ENCODE results near the gene SLC25A21.

The SLC25A21 gene

DNA sequence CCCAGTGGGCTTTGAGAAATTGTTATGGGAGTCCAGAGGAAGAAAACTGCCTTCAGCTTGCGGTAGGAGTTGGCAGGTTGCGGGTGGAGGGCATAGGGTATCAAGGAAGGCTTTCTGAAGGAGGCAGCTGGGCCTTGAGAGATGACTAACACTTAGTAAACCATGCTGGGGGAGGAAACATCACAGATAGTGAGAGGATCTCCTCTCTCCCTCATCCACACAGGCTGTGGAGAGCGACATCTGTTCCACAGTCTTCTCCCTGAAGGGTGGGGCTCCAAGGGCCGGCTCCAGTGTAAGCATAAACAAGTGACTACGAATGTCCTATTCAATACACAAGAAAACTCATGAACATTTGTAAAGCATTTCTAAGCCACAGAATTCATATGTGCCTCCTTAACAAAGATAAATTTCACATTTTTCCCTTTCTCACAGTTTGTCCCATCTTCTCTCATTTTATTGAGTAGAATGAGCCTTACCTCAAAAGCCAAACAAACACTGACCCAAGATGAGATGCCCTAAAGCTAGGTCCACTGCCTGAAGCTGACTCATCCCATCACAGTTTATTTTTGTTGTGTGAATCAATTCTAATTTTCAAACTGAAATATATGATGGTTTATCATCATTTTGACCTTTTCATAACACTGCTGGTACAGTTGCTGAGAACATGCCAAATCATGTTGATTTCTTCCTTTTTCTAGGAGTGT, 227.9 kb downstream of the SLC25A21 start:
- H3K27me3 Mint-ChIP-seq: peaks cover 0 to 5% of the 10 kb centered on the region in 2 donors
- H3K4me3 Mint-ChIP-seq: no peak overlapping the region
- no peaks in the 10 kb centered on the region for H3K4me1 Mint-ChIP-seq
- DNase-seq (no peak), ATAC-seq (replicated peaks) (no peak)
- H3K27ac Mint-ChIP-seq: no peak overlapping the region
- H3K9me3 Mint-ChIP-seq: no peaks in the 10 kb centered on the region
- no peaks in the 10 kb centered on the region for H3K36me3 Mint-ChIP-seq

- no peak for ATAC-seq (replicated peaks)
These were observed 229.7 kb downstream of the SLC25A21 start for GRCh38 chr14:36942522-36943245.

GRCh38 chr14:36941783-36942521, 230.5 kb downstream of the SLC25A21 start:
- H3K4me3 Mint-ChIP-seq: no peak overlapping the region
- no peaks in the 10 kb centered on the region for H3K9me3 Mint-ChIP-seq
- H3K4me1 Mint-ChIP-seq: no peaks in the 10 kb centered on the region
- DNase-seq (peak; percentile 13), ATAC-seq (replicated peaks) (peak; percentile 64 to 74)
- H3K27me3 Mint-ChIP-seq: peaks cover 0 to 5% of the 10 kb centered on the region in 2 donors
- no peak overlapping the region for H3K27ac Mint-ChIP-seq
- H3K36me3 Mint-ChIP-seq: no peaks in the 10 kb centered on the region

More at GRCh38 chr14:36942522-36943245, 229.7 kb downstream of the SLC25A21 start:
- H3K27me3 Mint-ChIP-seq: peaks cover 0 to 5% of the 10 kb centered on the region in 2 donors
- no peak for DNase-seq
- no peak overlapping the region for H3K27ac Mint-ChIP-seq
- H3K4me1 Mint-ChIP-seq: no peaks in the 10 kb centered on the region
- no peaks in the 10 kb centered on the region for H3K9me3 Mint-ChIP-seq
- no peaks in the 10 kb centered on the region for H3K36me3 Mint-ChIP-seq
- H3K4me3 Mint-ChIP-seq: no peak overlapping the region

DNA sequence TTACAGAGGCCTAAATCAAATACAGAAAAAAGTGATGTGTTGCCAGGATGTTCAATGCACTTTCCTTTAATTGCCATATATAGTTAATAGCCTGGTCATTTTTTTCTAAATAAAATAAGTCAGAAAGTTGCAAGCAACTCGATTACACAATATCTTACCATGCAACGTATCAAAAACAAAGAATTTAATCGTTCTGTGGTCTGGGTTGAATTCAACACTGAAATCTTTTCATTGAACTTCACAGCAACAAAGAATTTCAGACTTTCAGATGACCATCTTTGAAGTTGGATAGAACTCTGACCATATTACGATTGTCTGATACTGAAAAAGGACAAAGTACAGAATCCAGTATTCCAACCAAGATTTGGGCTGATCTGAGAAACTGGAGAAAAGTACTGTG, 231.9 kb downstream of the SLC25A21 start:
- no peaks in the 10 kb centered on the region for H3K36me3 Mint-ChIP-seq
- peaks cover 0 to 5% of the 10 kb centered on the region in 2 donors for H3K27me3 Mint-ChIP-seq
- H3K9me3 Mint-ChIP-seq: no peaks in the 10 kb centered on the region
- no peak for ATAC-seq (replicated peaks)
- no peak for DNase-seq
- H3K4me3 Mint-ChIP-seq: no peak overlapping the region
- H3K27ac Mint-ChIP-seq: no peak overlapping the region
- no peaks in the 10 kb centered on the region for H3K4me1 Mint-ChIP-seq

GRCh38 chr14:36939265-36939664, 233.1 kb downstream of the SLC25A21 start:
- Mint-ChIP-seq H3K36me3 (no peaks in the 10 kb centered on the region), H3K4me1 (no peaks in the 10 kb centered on the region), H3K27ac (no peak overlapping the region), H3K9me3 (no peaks in the 10 kb centered on the region), H3K4me3 (no peak overlapping the region), H3K27me3 (peaks cover 0 to 5% of the 10 kb centered on the region in 2 donors)
- no peak for DNase-seq
- no peak for ATAC-seq (replicated peaks)

GRCh38 chr14:36938678-36939077, 233.7 kb downstream of the SLC25A21 start:
- Mint-ChIP-seq H3K27ac (no peak overlapping the region), H3K4me1 (no peaks in the 10 kb centered on the region), H3K27me3 (peaks cover 0 to 5% of the 10 kb centered on the region in 2 donors), H3K36me3 (no peaks in the 10 kb centered on the region), H3K4me3 (no peak overlapping the region), H3K9me3 (no peaks in the 10 kb centered on the region)
- no peak for DNase-seq
- ATAC-seq (replicated peaks): no peak

GRCh38 chr14:36935976-36936678, 236.3 kb downstream of the SLC25A21 start:
- H3K4me1 Mint-ChIP-seq: no peaks in the 10 kb centered on the region
- H3K36me3 Mint-ChIP-seq: no peaks in the 10 kb centered on the region
- no peak for ATAC-seq (replicated peaks)
- H3K9me3 Mint-ChIP-seq: no peaks in the 10 kb centered on the region
- no peak for DNase-seq
- H3K27me3 Mint-ChIP-seq: no peaks in the 10 kb centered on the region
- no peak overlapping the region for H3K27ac Mint-ChIP-seq
- H3K4me3 Mint-ChIP-seq: no peak overlapping the region

DNA sequence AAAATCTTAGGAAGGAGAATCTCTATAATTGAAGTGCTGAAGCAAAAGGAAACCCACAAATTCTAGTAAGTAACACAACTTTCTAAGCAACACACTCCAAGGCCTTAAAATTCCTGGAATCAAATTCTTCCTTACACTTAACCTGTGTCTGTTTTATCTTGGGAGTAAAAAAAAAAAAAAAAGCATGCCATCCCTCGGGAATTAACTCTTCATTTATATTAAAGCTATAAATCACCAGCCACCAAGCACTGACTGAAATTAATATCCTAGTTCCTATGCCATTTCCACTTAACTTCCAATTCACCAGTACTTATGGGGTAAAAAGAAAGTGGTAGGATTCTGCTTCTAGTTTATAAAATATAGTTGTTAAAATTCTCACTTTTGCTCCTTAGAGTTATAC, 238.1 kb downstream of the SLC25A21 start:
- Mint-ChIP-seq H3K27ac (no peak overlapping the region), H3K27me3 (no peaks in the 10 kb centered on the region), H3K4me3 (no peak overlapping the region), H3K4me1 (no peaks in the 10 kb centered on the region), H3K36me3 (no peaks in the 10 kb centered on the region), H3K9me3 (no peaks in the 10 kb centered on the region)
- DNase-seq (no peak), ATAC-seq (replicated peaks) (no peak)

- ATAC-seq (replicated peaks): no peak
- no peak overlapping the region for H3K27ac Mint-ChIP-seq
- no peaks in the 10 kb centered on the region for H3K9me3 Mint-ChIP-seq
- H3K27me3 Mint-ChIP-seq: no peaks in the 10 kb centered on the region
- no peaks in the 10 kb centered on the region for H3K36me3 Mint-ChIP-seq
- no peak for DNase-seq
- H3K4me3 Mint-ChIP-seq: no peak overlapping the region
- H3K4me1 Mint-ChIP-seq: no peaks in the 10 kb centered on the region
These were observed 240.6 kb downstream of the SLC25A21 start for GRCh38 chr14:36931791-36932190.

DNA sequence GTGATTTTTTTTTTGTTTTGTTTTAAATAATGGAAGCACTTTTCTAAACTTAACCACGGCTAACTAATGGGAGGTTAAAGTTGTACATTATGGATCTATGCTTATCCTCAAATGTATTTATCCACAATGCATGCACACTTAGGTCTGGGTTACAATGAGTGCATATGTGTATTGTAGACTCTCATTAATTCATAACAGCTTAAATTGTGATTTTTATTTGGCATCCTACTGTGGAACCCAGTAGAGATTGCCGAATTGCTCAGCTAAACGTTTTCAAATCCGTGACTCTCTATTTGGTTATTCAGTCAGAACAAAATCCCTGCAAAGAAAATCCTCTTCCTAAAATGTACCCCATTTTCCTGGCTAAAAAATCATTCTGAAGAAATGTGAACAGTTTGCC, 244.0 kb downstream of the SLC25A21 start:
- Mint-ChIP-seq H3K4me3 (no peak overlapping the region), H3K27me3 (no peaks in the 10 kb centered on the region), H3K4me1 (no peaks in the 10 kb centered on the region), H3K9me3 (no peaks in the 10 kb centered on the region), H3K27ac (no peak overlapping the region), H3K36me3 (no peaks in the 10 kb centered on the region)
- ATAC-seq (replicated peaks) (no peak), DNase-seq (no peak)

DNA sequence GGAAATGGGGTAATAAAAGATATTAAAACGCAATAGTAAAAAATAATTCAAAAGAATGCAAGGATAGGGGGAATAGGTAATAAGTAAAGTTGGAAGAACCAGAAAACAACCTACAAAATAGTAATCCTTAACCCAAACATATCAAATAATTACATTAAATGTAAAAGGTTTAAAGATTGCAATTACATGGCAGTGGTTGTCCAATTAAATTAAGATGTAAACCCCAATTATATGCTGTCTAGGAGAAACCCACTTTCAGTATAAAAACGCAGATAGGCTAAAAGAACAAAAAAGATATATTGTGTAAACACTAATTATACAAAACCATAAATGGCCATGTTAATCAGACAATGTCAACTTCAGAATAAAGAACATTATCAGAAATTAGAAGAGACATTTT, 247.3 kb downstream of the SLC25A21 start:
- DNase-seq: no peak
- Mint-ChIP-seq H3K27me3 (no peaks in the 10 kb centered on the region), H3K36me3 (no peaks in the 10 kb centered on the region), H3K27ac (no peak overlapping the region), H3K9me3 (peaks cover 0 to 4% of the 10 kb centered on the region in 2 donors), H3K4me3 (no peak overlapping the region), H3K4me1 (no peaks in the 10 kb centered on the region)
- ATAC-seq (replicated peaks): no peak

DNA sequence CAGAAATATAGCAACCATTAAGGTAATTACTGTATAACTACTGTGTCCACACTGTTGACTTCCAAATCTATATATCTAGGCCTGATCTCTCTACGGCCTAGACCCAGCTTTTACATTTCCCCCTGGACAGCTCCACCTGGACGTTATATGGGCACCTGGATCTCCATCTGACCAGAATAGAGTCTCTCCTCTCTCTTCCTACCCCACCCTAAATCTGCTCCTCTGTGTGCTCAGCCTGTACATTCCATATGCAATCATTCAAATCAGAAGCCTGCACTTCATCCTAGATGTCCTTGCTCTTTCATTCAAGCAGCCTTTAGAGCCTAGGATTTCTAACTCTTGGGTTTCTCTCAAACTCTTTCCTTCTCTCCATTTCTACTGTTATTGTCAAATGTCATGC, 255.7 kb downstream of the SLC25A21 start:
- H3K4me3 Mint-ChIP-seq: no peak overlapping the region
- DNase-seq: no peak
- H3K4me1 Mint-ChIP-seq: no peaks in the 10 kb centered on the region

GRCh38 chr14:36915081-36915480, 257.3 kb downstream of the SLC25A21 start:
- H3K27ac Mint-ChIP-seq: no peak overlapping the region
- no peaks in the 10 kb centered on the region for H3K9me3 Mint-ChIP-seq
- no peaks in the 10 kb centered on the region for H3K27me3 Mint-ChIP-seq
- no peaks in the 10 kb centered on the region for H3K4me1 Mint-ChIP-seq
- no peaks in the 10 kb centered on the region for H3K36me3 Mint-ChIP-seq
- DNase-seq (no peak), ATAC-seq (replicated peaks) (no peak)
- H3K4me3 Mint-ChIP-seq: no peak overlapping the region

More for the DNA sequence above, 255.7 kb downstream of the SLC25A21 start:
- Mint-ChIP-seq H3K9me3 (no peaks in the 10 kb centered on the region), H3K36me3 (no peaks in the 10 kb centered on the region), H3K27ac (no peak overlapping the region), H3K27me3 (no peaks in the 10 kb centered on the region)
- ATAC-seq (replicated peaks): no peak

DNA sequence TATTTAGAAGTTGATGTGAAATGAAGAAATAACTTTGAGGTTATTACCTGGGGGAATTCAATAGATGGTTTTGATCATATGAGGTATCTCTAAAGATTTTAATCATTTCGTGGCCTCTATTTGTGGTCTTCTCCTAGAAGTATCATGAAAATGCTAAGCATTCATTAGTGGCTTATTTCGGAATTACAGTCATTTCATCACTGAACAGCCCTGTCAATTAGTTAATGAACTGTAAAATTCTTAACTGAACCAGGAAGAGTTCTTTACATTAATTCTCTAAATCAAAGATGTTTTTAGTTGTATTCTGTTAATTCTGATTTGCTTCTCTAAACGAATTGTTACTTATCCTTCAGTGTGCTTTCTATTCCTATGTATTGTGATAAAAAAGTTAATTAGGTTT, 261.8 kb downstream of the SLC25A21 start:
- no peaks in the 10 kb centered on the region for H3K36me3 Mint-ChIP-seq
- H3K27me3 Mint-ChIP-seq: no peaks in the 10 kb centered on the region
- DNase-seq: no peak
- no peak for ATAC-seq (replicated peaks)
- no peaks in the 10 kb centered on the region for H3K4me1 Mint-ChIP-seq
- no peaks in the 10 kb centered on the region for H3K9me3 Mint-ChIP-seq
- no peak overlapping the region for H3K4me3 Mint-ChIP-seq
- H3K27ac Mint-ChIP-seq: no peak overlapping the region

Measured in stimulated activated naive B cell treated with anti-CD40 and anti-IgM and Interleukin-4, amounts not matched to agents 10 μg/mL and 1 μg/mL and 100 μg/mL, for 72 hours (primary cell).